Choroid plexus epithelial cell (primary cell): Measurements from ENCODE around the gene PHF8.

Experiments
- DNase-seq: peaks from one replicate; pipeline ENCODE4 v3.0.0-alpha.2; 2010; ENCODE audit warnings: low read depth
- H3K4me3 ChIP-seq: 2 replicates; pipeline ENCODE4 v1.5.1; 2011; ENCODE audit warnings: low read depth, mild to moderate bottlenecking, control low read depth, low read length, moderate library complexity
- TF ChIP-seq, protein P1 (sequence below): conservative IDR thresholded peaks from 2 replicates; pipeline ENCODE4 v1.5.1; 2011; ENCODE audit warnings: low read depth, mild to moderate bottlenecking, control low read depth, inconsistent platforms, low read length, moderate library complexity

Gene PHF8

DNA sequence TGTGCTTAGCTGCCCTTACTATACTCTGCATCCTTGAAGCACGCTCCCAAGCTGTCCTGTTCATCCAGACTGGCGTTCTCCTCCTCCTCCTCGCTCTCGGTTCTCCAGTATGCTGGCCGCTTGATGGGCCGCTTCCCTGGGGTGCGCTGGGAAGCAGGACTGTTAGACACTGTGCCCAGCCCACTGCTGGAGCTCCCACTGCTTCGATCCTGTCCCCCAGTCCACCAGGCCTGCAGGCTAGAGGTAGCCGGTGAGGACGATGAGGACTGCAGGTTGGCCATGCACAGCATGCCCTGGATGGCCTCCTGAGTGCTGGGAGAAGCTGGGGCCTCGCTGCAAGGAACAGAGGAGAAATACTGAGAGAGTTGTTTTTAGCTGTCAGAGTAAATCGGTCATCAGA lies 59.4 kb downstream of the PHF8 start:
- no peak overlapping the region for H3K4me3 ChIP-seq
- TF ChIP-seq, protein P1, sequence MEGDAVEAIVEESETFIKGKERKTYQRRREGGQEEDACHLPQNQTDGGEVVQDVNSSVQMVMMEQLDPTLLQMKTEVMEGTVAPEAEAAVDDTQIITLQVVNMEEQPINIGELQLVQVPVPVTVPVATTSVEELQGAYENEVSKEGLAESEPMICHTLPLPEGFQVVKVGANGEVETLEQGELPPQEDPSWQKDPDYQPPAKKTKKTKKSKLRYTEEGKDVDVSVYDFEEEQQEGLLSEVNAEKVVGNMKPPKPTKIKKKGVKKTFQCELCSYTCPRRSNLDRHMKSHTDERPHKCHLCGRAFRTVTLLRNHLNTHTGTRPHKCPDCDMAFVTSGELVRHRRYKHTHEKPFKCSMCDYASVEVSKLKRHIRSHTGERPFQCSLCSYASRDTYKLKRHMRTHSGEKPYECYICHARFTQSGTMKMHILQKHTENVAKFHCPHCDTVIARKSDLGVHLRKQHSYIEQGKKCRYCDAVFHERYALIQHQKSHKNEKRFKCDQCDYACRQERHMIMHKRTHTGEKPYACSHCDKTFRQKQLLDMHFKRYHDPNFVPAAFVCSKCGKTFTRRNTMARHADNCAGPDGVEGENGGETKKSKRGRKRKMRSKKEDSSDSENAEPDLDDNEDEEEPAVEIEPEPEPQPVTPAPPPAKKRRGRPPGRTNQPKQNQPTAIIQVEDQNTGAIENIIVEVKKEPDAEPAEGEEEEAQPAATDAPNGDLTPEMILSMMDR = no peak
- no peak for DNase-seq

DNA sequence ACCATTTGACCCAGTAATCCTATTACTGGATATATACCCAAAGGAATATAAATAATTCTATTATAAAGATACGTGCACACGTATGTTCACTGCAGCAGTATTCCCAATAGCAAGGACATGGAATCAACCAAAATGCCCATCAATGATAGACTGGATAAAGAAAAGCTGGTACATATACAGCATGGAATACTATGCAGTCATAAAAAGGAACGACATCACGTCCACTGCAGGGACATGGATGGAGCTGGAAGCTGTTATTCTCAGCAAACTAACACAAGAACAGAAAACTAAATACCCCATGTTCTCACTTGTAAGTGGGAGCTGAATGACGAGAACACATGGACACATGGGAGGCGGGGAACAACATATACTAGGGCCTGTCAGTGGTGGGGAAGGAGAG lies 69.7 kb downstream of the PHF8 start:
- no peak overlapping the region for H3K4me3 ChIP-seq
- DNase-seq = no peak
- TF ChIP-seq, protein P1 = no peak

DNA sequence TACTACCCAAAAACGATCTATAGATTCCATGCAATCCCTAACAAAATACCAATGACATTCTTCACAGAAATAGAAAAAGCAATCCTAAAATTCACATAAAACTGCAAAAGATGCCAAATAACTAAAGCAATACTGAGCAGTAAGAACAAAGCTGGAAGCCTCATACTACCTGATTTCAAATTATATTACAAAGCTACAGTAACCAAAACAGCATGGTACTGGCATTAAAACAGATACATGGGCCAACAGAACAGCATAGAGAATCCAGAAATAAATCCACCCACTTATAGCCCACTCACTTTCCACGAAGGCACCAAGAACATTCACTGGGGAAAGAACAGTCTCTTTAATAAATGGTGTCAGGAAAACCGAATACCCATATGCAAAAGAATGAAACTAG lies 74.7 kb downstream of the PHF8 start:
- TF ChIP-seq, protein P1 = no peak
- DNase-seq = no peak
- no peak overlapping the region for H3K4me3 ChIP-seq

DNA sequence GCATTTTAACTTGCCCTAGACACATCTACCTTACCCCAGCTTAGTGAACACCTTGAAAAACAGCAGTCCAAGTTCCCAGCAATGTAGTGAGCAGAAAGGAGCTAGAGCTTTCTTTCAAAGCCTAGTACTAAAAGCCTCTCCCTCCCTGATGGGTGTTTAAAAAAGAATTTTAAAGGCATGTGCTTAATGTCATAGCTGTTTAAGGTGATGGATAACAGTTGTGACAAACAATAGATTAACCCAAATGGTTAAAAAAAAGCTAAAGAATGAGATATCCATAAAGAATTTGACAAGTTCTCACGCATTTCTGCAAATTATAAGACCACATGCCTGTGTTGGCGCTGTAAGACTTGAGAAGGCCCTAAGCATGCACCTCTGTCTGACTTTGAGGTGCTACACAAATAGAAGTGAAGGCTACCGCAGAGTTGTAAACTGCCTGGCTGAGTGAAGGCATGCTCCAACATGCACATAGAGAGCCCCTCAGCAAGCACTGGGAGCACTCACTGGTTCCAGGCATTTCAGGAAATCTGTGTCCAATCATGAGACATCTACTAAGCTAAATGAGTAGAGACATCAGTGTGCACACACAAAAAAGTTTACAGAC lies 94.0 kb downstream of the PHF8 start:
- no peak for DNase-seq
- TF ChIP-seq, protein P1 = no peak
- no peak overlapping the region for H3K4me3 ChIP-seq

DNA sequence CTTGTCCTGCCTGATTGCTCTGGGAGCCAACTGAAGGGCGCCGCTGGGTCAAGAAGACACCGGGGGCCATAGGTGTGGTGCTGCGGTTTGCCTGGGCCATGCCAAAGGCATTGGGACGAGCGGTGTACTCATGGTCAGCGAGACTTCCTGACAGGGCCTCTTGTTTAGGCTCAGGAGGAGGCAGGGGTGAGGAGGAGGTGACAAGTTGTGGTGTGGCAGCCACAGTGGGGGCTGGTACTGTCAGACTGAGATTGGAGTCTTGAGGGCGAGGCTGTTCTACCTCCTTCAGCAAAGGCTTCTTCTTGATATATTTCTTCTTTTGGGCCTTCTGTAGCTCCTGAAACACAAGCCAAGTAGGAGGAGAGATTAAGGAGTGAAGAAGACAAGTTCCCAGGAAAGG lies 104.1 kb downstream of the PHF8 start:
- DNase-seq = no peak
- H3K4me3 ChIP-seq = no peak overlapping the region
- TF ChIP-seq, protein P1 = no peak

DNA sequence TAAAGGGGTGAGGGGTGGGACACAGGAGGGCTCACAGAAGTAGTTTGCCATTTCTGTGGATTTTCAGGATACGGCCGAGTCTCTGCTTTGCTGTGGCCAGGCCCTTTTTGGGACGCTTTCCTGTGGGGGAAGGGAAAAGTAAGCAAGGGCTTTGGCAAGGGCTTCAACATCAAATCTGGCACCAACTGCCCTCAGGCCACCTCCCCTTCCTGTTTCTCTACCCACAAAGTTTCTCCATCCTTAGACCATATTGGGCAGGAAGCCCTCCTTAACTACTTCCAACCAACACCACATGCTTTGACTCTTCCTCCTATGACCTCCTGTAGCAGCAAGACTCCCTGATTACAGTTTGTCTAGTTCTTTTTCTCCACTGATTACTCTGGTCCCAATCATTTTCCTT lies 105.1 kb downstream of the PHF8 start:
- TF ChIP-seq, protein P1 = no peak
- H3K4me3 ChIP-seq = no peak overlapping the region
- no peak for DNase-seq
